Activated CD4-positive, alpha-beta T cell treated with anti-CD3 and anti-CD28 coated beads, Interleukin-2, amount 50 U/mL, for 1 hour (primary cell): ENCODE results near the gene NRF1.

Source experiments
- DNase-seq: peaks from one replicate; pipeline ENCODE4 v3.0.0-alpha.2; 2020

Gene NRF1

DNA sequence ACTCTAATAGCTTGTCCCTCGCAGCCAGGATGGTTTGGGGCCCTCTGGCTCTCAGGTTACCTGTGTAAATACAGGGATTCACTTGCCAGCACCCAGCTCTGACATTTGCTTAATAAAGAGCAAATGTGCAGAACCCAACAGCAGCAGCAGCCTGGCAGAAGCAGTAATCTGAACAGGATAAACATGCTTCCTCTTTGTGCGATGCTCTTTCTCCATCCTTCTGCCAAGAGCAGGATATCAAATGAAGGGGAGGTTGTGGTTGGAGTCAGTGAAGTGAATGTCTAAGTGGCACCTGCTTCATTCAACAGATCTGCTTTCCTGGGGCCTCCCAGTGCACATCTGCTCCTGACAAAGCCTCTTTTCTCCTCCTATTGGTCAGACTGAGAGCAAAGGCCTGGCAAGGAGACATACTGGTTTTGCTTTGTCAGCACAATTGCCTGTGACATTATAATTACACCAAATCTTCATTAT is 130.3 kb downstream of the NRF1 start:
- no peak for DNase-seq

DNA sequence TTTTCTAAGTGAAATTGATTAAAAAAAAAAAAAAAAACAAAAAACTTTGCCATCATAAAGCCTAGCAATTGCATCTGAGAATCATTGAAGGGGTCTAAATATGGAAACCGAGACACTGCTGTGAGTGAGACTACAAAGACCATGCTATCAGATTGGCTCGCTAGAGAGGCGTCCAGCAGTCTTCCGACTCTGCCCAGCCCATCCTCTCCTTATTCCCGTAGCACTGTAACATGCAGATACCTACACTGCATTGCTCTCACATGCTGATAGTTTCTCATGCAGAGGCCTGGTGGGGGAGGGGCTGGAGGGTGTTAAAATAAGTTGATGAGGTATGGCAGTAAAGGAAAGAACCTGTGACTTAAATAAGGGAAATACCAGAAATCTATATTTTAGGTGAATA is 130.7 kb downstream of the NRF1 start:
- DNase-seq, result no peak

DNA sequence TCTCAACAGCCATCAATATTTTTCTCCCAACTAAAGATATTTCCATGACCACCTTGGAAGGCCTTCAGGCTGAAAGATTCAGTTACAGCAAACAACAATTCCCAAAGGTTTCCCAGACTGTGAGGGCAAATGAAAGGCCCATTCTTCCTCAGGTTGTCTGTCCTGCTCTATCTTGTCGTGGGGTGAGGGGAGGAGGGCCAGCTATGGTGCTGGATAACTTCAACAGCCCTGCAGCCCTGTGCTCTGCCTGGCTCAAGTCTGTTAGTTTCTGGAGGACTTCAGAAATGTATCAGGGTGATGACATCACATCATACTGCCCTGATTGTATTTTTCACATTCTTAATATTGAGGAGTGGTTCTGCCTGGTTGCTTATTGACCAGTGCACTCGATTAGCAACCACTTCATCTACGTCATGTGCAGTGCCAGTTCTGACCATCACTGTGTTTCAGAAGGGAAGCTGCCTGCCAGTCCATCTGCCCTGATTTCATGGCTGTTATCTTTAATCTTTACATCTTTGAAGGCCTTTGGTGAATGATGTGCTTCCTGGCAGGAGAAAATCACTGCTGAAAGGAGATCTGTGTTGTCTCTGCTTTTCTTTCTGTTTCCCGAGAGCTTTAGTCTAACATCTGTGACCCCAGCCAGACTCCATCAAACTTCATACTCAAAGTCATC is 135.5 kb downstream of the NRF1 start:
- no peak for DNase-seq

DNA sequence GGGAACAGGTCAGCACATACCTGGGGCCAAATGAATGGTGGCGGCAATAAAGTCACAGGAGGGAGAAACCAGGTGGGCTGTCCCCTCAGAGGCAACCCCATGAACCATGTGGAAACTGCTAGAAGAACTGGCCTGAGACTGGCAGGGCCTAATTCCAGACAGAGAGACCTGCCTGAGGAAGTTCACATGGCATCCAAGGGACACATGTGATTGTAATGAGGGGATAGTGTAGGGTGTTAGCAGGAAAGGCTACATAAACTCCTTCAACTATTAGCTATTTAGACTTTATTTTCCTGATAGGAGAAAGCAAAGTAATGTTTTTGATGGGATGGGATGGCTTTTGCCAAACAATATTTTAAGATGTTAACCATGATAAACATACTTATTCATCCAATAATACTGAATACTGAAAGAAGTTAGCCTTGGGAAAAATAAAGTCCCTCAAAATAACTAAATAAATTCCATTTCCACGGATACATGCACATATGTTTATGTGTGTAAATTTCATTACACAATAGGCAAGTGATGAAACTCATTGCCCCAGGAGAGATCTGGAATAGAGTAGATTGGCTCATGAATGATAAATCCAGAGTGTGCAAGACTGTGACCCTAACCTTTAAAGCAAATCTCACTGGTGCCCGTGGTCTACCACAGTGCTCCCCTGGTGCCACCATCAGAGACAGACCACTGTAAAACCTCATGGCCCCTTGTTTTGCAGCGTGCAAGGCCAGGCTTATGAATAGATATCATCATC is 137.0 kb downstream of the NRF1 start:
- DNase-seq, result no peak

DNA sequence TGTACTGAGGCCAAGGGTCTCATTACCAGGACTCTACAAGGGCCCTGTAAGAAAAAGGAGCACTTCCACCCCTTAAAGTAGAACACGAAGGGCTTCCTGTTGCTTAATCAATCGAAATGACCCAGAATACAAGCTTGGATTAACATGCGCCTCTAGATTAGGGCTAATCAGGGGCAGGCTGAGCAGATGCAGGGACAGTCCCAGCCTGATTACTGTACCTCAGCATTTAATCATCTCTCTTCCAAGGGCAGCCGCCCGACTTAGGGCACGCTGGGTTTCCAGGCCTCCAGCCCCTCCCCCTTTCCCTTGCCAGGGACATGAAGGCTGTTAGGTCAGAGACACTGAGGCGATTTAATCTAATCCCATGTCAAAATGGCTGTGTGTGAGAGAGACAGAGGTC is 138.6 kb downstream of the NRF1 start:
- DNase-seq, result no peak

DNA sequence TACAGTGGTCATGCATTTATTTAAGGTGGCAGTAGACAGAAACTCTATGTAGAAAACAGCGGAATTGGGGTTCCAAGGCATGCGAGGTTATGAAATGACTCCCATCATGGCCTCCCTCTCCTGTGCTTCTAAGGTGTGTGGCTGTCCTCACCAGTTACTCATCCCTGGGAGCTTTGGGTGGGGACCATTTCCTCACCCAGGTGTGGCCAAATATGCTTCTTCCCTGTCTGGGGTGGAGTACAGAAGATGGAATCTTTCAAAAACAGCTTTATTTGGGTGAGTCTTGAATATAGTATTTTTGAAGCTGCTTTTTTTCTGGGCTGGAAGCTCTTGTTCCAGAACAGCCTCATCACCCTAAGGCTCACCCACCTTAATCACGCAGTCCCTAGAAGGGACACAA is 139.0 kb downstream of the NRF1 start:
- DNase-seq, result no peak

DNA sequence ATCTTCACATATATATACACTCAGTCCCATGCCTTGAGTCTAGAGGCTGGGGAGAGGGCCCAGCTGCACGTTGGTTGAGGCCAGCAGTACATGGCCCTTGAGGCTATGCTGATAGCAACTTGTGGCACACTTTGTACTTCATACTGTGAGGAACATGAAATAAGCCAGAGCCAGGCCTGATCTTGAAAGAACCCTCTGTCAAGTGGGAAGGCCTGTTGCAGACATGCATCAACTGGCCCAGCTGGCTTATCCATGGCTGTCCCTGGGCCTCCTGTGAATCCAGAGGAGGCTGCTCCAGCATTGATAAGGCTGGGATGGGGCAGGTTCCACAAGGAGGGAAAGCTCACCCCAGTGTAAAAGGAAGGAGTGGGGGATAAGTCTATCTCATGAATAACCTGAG is 140.4 kb downstream of the NRF1 start:
- no peak for DNase-seq

DNA sequence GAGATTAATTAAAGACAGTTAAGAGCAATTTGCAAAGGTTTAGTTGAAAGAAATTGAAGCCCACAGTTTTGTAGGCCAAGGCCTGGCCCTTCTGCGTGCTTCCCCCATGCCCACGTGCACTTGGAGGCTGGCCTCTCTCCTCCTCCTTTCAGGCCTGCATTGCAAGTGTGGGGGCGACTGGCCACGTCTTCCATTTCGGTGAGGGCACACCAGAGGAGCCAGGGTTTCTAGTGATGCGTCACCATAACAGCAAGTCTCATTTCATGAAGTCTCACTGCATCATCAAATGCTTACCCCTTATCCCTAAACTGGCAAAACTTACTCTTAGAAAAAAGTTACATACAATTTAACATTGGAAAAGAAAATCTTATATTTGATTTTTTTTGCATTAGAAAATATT is 141.2 kb downstream of the NRF1 start:
- DNase-seq, result no peak

DNA sequence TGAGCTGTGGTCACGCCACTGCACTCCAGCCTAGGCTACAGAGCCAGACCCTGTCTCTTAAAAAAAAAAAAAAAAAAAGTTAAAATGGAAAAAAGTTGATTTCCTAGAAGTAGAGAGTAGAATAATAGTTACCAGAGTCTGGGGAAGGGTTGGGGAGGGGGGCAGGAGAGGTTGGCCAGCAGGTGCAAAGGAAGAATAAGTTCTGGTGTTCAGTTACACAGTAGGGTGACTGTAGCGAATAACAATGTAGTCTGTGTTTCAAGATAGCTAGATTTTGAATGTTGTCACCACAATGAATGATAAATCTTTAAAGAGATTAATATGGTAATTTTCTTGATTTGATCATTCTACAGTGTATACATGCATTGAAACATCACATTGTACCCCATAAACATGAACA is 142.9 kb downstream of the NRF1 start:
- DNase-seq, result no peak

DNA sequence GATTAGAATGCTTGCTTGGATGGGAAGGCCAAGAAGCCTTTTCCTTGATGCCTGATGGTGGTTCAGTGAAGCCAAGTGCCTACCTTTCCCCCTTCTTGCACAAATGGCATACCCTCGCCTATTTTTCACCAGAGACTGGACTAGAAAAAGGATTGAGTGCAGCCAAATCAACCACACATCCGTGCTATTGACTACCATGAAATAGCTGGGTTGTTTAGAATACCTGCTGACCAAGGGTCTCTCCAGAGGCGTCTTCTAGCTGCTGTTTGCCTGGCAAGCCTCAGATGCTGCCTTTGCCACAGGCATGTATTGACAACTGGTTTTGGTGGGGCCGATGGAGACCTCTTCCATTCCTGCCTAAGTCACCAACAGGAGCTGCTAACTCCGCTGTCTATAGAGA is 146.5 kb downstream of the NRF1 start:
- no peak for DNase-seq

DNA sequence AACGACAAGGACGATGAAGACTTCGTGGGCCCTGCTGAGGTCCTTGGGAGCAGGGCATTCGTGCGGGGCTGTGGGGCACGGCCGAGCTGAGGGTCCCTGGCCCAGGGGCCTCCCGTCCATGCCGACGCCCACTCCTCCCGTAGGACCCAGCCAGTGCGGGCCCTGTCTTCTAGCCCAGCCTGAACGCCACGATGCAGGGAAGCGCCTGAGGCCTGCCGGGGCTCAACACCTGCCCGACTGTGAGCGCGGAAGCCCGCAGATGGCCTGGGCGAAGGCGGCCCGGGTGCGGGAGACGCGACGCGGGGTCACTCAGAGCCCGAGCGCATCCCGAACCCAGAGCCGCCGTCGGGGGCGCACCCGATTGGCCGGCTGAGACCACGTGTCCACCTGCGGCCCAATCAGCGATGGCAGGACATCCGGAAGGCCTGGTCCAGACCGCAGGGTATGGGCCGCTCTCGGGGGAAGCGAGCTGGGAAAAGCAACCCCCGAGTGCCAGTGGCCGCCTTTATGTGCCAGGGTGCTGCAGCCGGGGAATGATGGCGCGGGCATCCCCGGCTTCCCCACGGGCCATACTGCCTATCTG is 151.0 kb downstream of the NRF1 start:
- no peak for DNase-seq

DNA sequence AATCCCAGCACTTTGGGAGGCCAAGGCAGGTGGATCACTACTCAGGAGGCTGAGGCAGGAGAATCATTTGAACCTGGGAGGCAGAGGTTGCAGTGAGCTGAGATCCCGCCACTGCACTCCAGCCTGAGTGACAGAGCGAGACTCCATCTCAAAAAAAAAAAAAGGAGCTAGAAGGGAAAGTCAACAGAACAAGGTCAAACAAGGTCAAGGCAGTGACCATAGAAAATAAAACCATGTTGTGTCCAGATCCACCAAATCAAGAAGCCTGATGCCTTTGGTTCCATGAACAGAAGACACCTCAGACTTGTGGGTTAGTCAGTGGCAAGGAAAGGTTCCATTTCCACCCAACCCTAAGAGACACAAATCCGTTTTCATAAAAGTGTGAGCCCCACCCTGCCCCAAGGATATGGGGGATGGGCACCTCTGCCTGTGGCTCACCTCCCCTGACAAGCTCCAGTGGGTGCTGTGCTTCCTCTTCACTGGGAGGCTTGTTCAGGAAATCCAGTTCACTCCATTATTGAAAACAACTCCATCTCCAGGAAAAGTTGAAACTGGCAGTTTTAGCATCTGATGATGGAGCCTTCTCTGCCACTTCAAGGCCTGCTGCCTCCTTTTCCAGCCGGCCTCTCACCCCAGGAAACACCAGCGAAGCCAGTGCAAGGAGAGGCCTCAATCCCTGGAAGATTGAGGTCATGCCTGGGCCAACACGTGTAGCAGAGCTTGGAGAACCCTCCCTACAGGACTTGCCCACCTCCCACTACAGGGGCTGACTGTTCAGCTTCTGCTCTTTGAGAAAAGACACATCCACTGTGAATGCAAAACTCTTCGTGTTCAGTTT is 152.9 kb downstream of the NRF1 start:
- no peak for DNase-seq

DNA sequence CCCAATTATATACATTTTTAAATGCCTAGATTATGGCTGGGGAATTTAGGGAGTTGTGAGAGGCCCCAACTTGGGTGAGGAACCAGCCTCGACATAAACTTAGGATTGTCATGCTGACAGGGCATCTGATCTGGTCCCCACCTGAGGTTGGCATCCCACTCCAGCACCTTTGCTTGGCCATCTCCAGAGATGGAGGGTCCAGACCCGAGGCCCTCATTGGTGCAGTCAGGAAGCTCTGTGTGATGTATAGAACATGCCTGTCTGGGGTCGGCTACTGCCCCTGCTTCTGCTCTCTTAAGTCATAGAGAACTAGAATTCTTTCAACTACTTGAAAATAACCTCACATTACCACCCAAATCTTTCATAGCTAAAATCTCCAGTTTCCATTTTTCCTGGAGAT is 153.8 kb downstream of the NRF1 start:
- no peak for DNase-seq

DNA sequence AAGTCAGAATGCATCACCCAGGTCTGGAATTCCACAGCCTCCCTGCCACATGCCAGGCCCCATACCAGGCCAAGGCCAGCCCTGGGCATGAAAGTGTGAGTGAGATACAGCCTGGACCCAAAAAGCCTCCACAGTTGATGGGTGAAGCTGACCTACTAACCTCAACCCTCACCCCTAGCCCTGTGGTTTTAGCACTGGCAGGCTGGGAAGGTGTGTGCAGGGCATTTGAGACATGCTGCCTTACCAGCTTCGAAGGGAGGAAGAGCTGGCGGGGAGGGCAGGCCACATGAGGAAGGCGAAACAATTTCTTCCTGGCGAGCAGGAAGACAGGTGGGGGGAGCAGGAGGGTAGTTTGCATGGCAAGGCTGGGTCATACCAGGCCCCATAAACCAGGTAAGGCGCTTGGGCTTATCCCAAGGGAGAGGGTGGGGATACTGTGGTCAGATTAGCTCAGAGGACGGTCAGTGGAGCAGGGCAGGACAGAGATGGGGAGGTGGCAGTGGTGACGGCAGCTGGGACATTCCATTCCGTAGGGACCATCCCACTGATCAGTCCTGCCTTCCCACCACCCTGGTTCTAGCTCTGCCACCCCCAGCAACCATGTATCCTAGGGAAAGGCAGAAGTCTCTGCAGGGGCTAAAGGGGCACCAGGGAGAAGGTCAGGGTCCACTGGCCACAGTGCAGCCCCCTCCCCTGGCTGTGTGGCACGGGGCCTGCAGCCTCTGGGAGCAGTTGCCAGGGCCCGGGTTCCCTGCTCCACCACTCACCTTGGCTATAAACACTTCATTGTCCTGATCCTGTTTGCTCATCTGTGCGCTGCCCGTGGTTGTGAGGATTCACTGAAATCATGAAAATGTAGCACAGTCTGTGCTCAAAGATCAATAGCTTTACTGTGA is 155.8 kb downstream of the NRF1 start:
- no peak for DNase-seq

DNA sequence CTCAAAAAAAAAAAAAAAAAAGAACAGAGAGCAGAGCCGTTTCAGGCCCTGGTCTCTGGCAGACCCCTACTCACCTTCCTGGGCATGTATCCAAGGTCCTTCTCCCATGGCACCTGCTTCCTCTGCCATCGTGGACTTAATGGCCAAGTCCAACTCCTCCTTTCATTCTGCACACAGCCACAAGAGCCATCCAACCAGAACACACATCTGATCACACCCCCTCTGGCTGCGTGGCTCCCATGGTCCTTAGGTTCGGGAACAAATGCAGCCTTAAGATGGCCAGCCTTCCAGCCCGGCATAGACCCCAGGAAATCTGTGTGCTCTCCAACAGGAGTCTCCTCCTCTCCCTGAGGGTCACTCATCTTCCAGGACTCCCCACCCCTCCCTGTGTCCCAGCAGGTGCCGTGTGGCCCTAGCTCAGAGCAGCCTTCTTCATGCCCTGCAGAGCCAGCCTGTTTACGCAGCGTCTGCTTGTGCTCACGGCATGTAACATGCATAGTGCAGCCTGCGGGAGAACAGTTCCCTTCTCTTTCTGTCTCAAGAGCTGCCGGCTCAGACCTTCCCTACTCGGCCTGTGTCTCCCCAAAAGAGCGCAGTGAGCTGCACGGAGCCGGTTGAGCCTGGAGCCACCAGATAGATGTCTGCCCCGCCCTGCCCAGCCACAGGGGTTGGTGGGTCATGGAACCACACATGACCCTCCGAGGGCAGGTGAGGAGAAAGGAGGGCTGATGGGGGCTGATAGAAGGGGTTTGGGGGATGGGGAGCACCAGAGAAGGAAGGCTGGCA is 157.3 kb downstream of the NRF1 start:
- no peak for DNase-seq

DNA sequence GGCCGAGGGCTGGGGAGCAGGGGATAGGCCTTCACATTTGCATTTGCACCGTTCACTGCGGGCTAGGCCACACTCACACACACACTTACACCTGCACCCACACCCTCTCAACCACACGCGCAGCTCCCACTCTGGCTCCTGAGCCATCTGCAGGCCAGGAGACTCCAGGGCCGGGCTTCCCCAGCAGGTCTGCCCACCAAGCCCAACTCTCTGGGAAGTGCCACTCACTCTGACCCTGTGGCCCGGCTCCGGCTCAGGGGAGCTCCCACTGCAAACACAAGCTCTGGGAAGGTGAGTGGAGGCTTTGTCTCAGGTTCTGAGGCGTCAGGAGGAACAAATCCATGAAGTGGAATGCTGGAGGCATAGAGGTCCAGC is 157.9 kb downstream of the NRF1 start:
- DNase-seq, result no peak

DNA sequence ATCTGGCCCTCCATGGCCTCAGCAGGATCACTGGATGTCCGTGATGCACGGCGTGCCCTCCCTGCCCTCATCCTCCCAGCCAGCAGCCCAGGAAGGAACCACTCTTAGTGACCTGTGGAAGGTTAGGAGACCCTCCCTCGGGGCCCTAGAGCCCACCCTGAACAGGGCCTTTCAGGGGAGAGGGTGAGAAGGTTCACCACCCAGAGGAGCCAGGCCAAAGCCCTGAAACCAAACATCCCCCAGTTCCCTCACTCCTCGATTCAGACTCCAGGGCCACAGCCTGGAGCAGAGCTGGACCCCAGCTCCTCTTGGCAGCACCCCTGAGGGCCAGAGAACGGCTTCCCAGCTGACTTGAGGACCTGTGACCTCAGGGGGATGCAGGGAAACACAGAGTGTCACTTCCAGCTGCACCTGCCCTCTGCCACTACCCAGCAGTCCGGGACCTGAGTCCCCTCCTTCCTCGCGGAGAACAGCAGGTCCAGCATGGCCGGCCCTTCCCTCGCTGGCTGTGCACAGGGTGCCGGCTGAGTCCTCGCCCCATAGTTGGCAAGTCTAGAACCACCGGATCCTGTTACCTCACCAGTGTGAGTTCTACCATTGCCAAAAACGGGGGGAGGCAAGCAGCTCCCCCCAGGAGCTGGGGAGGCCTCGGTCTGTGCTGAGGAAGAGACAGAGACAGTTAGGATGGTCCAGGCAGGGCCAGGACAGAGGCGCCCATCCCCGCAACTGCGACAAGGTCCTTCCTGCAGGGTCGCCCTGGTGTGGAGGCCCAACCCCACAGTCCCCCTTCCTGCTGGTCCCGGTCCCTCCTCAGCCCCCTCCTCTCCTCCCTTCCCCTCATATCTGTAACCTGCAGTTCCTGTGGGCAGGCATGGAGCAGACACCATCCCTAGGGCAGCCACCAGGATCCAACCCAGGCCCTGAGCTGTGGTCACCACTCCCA is 158.6 kb downstream of the NRF1 start:
- DNase-seq, result no peak

DNA sequence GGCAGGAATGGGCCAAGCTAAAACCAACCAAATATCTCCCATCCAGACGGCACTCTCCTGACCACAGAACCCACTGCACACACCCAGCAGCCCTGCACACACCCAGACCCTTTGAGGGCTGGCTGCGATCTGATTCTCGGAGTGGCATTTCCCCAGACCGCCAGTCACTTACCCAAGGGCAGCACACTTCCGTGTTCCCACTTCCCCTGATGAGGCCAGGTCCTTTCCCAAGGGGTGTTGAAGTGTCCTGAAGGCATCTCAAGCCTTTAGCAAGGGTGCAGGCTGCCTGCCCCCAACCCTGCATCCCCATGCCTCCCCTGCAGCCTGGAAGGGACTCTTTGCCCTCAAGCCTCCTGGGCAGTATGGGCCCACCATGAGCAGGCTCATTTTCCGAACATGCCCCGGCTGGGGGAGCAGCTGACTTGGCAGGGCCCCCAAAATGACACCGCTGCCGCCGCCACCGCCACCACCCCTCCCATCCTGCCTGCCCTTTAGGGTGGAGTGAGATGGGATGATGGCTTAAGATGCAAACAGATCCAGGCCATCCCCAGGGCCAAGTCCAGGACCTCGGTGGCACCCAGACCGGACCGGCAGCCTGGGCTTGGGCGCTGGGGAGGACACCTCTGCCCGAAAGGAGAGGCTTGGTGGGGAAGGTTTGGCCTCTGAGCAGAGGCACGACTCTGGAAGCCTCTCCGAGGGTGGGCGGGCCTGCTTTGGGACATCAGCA is 159.8 kb downstream of the NRF1 start:
- no peak for DNase-seq

DNA sequence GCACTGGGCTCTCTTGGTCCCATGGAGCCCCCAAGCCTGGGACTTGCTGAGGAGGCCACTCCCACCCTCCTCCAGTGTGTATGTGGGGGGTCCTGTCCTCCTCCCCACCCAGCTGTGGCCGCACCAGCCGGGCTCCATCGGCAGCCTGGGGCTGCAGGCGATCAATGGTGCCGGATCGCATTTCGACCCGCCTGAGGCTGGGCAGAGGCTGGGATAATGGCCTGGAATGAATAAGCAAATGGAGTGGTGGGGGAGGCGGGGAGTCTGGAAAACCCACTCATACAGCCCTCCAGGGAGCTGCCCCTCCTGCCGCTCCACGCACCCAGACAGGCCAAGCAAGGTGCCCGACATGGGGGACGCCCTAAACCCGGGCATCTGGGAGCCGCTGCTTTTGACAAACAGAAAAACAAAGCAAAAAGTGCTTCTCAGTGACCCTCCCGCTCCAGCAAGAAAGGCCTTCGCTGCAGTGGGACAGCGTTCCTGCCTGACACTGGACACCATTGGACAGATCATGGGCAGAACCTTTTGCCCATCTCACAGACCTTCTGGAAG is 160.5 kb downstream of the NRF1 start:
- DNase-seq, result no peak
